ENCODE measurements around the gene TNXB.

TNXB gene

DNA sequence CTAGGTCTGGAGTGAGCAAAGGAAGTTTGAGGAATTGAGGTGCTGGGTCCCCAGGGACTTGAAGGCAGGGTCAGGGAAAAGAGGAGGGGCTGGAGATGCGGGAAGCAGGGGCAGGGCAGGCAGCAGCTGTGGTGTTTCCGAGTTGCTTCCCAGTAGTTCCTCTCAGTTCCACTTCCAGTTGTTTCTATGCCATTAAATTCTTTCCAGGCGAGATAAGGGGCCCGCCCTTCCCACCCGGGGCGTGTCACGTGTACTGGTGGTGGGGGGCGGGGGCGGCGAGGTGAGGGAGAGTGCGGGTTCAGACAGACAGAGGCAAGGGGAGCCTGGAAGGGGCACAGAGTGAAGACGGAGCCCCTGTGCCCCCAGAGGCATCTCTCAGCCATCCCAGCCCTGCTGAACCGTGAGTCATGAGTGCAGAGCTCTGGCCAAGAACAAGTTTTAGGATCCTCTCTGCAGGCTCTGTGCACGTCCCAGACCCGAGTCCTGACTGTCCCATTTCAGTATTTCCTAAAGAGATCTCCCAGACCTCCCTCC, 977 bp downstream of the TNXB start:
- TF ChIP-seq CEBPB (IDR thresholded peaks at IDR 0.05) = no peak
- TF ChIP-seq, protein P1, sequence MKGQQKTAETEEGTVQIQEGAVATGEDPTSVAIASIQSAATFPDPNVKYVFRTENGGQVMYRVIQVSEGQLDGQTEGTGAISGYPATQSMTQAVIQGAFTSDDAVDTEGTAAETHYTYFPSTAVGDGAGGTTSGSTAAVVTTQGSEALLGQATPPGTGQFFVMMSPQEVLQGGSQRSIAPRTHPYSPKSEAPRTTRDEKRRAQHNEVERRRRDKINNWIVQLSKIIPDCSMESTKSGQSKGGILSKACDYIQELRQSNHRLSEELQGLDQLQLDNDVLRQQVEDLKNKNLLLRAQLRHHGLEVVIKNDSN (IDR thresholded peaks at IDR 0.05) = peak; percentile 54; the same call in 1 of the 2 replicates

DNA sequence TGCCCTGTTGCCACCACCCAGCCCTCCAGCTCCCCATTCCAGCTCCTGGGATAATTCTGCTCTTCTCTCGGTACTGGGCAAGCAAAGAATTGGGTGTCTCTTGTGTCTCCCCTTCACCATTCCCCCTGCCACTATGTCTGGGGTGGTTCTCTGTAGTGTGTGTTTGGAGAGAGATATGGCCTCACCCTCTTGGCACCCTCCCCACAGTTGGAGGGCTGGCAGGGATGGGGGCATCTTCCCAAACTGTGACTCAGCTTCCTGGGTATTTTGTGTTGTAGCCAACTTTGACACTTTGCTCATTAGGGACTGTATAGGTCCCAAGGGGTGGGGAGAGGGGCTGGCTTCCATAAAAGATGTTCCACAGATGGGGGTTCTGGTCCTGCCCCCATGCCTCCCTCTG, 1.7 kb downstream of the TNXB start:
- TF ChIP-seq, protein P2, sequence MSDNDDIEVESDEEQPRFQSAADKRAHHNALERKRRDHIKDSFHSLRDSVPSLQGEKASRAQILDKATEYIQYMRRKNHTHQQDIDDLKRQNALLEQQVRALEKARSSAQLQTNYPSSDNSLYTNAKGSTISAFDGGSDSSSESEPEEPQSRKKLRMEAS (IDR thresholded peaks at IDR 0.05) = no peak
- TF ChIP-seq NFIC (IDR thresholded peaks at IDR 0.05) = no peak
- TF ChIP-seq EP300 (IDR thresholded peaks at IDR 0.05; ENCODE audit: borderline replicate concordance) = no peak
- TF ChIP-seq, protein P1 (IDR thresholded peaks at IDR 0.05) = no peak
- TF ChIP-seq CEBPB (IDR thresholded peaks at IDR 0.05) = no peak
- TF ChIP-seq YY1 (IDR thresholded peaks at IDR 0.05; ENCODE audit: low read depth) = no peak
- no peak for TF ChIP-seq RAD21 (IDR thresholded peaks at IDR 0.05; ENCODE audit: low read depth)
- TF ChIP-seq EGR1 (IDR thresholded peaks at IDR 0.05) = no peak
- TF ChIP-seq TEAD4 (IDR thresholded peaks at IDR 0.05) = no peak
- no peak for TF ChIP-seq ZBTB7A (IDR thresholded peaks at IDR 0.05; ENCODE audit: low read depth)
- TF ChIP-seq FOXM1 (IDR thresholded peaks at IDR 0.05; ENCODE audit: borderline replicate concordance, low read depth) = no peak
- TF ChIP-seq, protein P3, sequence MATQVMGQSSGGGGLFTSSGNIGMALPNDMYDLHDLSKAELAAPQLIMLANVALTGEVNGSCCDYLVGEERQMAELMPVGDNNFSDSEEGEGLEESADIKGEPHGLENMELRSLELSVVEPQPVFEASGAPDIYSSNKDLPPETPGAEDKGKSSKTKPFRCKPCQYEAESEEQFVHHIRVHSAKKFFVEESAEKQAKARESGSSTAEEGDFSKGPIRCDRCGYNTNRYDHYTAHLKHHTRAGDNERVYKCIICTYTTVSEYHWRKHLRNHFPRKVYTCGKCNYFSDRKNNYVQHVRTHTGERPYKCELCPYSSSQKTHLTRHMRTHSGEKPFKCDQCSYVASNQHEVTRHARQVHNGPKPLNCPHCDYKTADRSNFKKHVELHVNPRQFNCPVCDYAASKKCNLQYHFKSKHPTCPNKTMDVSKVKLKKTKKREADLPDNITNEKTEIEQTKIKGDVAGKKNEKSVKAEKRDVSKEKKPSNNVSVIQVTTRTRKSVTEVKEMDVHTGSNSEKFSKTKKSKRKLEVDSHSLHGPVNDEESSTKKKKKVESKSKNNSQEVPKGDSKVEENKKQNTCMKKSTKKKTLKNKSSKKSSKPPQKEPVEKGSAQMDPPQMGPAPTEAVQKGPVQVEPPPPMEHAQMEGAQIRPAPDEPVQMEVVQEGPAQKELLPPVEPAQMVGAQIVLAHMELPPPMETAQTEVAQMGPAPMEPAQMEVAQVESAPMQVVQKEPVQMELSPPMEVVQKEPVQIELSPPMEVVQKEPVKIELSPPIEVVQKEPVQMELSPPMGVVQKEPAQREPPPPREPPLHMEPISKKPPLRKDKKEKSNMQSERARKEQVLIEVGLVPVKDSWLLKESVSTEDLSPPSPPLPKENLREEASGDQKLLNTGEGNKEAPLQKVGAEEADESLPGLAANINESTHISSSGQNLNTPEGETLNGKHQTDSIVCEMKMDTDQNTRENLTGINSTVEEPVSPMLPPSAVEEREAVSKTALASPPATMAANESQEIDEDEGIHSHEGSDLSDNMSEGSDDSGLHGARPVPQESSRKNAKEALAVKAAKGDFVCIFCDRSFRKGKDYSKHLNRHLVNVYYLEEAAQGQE (IDR thresholded peaks at IDR 0.05; ENCODE audit: low read depth) = no peak
- no peak for TF ChIP-seq TCF12 (IDR thresholded peaks at IDR 0.05; ENCODE audit: low read depth)
- TF ChIP-seq TAF1 (IDR thresholded peaks at IDR 0.05; ENCODE audit: low read depth) = no peak
- no peak for TF ChIP-seq CREB1 (IDR thresholded peaks at IDR 0.05; ENCODE audit: low read depth)

DNA sequence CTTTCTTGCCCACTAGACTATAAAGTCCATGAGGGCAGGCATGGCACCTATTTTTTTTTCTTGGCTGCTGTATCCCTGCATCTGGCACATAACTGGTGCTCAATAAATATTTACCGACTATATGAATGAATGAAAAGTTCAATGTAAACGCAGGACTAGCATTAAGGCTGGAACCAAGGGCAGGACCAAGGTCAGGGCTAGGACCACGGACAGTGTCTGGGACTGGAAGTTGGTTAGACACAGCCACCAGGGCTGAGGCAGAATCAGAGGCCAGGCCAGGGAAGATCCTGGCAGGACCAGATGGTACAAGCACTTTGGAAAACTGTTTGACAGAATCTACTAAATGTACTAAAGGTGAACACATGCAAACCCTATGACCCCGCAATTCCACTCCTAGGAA, 3.7 kb downstream of the TNXB start:
- no peak for TF ChIP-seq FOXM1 (IDR thresholded peaks at IDR 0.05; ENCODE audit: borderline replicate concordance, low read depth)
- TF ChIP-seq YY1 (IDR thresholded peaks at IDR 0.05; ENCODE audit: low read depth) = no peak
- TF ChIP-seq, protein P3 (IDR thresholded peaks at IDR 0.05; ENCODE audit: low read depth) = peak; percentile 97

DNA sequence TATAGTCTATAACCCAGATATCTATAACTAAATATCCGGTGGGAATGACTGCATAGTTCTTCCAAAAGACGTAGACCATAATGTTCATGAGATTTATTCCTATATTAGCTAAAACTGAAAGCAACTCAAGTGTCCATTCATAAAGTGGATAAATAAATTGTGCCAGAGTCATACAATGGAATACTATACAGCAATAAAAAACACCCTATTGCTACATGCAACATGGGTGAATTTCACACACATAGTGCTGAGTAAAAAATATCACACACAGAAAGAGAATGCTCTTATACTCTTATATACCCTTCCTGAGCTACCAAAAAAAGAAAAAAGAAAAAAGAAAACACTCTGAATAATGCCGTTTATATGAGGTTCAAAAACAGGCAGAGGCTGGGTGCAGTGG, 6.9 kb downstream of the TNXB start:
- TF ChIP-seq, protein P2 (IDR thresholded peaks at IDR 0.05) = no peak
- TF ChIP-seq TAF1 (IDR thresholded peaks at IDR 0.05; ENCODE audit: low read depth) (no peak), FOXM1 (IDR thresholded peaks at IDR 0.05; ENCODE audit: borderline replicate concordance, low read depth) (no peak), NFIC (IDR thresholded peaks at IDR 0.05) (no peak), YY1 (IDR thresholded peaks at IDR 0.05; ENCODE audit: low read depth) (no peak), TCF12 (IDR thresholded peaks at IDR 0.05; ENCODE audit: low read depth) (no peak)

DNA sequence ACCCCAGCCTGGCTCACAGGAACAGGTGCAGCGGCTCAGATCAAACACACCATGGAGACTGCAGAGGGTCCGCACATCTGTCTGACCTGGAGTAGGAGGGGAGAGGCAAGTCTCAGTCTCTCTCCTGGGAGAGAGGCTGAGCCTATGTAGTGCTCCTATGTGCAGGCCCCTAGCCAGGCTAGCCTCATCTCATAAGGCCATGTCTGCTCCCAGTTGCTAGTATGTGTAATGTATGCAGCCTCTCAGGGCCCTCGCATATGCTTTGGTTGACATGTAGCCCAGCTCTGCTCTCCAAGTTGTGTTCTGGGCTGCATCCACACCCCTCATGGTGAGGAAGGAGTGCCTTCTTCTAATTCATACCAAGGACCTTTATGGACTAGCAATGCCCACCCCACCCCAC, 11.8 kb downstream of the TNXB start:
- TF ChIP-seq CEBPB (IDR thresholded peaks at IDR 0.05) (no peak), TCF12 (IDR thresholded peaks at IDR 0.05; ENCODE audit: low read depth) (no peak), YY1 (IDR thresholded peaks at IDR 0.05; ENCODE audit: low read depth) (no peak), FOXM1 (IDR thresholded peaks at IDR 0.05; ENCODE audit: borderline replicate concordance, low read depth) (no peak), ZBTB7A (IDR thresholded peaks at IDR 0.05; ENCODE audit: low read depth) (no peak), RAD21 (IDR thresholded peaks at IDR 0.05; ENCODE audit: low read depth) (no peak), NFIC (IDR thresholded peaks at IDR 0.05) (no peak), EGR1 (IDR thresholded peaks at IDR 0.05) (no peak), CREB1 (IDR thresholded peaks at IDR 0.05; ENCODE audit: low read depth) (no peak), TAF1 (IDR thresholded peaks at IDR 0.05; ENCODE audit: low read depth) (no peak), TEAD4 (IDR thresholded peaks at IDR 0.05) (no peak), EP300 (IDR thresholded peaks at IDR 0.05; ENCODE audit: borderline replicate concordance) (no peak)
- TF ChIP-seq, protein P1 (IDR thresholded peaks at IDR 0.05) = no peak
- TF ChIP-seq, protein P2 (IDR thresholded peaks at IDR 0.05) = no peak
- TF ChIP-seq, protein P3 (IDR thresholded peaks at IDR 0.05; ENCODE audit: low read depth) = no peak

All from Ishikawa (cell line).